ENCODE measurements around the gene PLPPR1. TPM values are rescaled to one million over a fixed set of nuclear protein-coding genes. Genes with fewer than 3 reads are reported as not detected.

Gene PLPPR1
- total and polyA plus RNA-seq, 2 of the 13 experiments (the other 11 are each of a cell fraction or from before 2014, with no cell fraction given), result 16.0 to 84.7 TPM

DNA sequence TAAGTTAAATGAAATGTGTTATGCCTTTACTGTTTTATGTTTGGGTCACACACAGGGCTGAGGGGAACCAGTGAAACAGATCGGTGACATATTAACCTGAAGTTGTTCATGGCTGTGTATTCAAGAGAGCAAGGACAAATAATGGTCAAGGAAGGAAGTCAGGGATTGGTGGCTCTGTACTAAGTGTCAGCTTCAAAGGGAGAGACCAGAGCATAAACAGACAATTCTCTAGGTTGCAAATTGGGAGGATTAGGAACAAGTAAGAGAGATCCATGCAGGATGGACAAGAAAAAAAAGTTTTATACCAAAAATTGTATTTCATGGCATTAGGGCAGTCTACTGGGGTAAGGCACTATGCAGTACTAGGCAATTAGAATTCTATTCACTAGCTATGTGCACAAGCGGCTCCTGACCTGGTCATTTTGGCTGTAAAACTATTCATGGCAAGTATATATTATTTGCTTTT lies 156.3 kb downstream of the PLPPR1 start (continued):
- TF ChIP-seq ZHX1 (CRISPR knock-in tag; IDR thresholded peaks at IDR 0.05; ENCODE audit: low read depth) (no peak), TP53 (CRISPR knock-in tag; conservative IDR thresholded peaks at IDR 0.05) (no peak), HDAC1 (CRISPR knock-in tag; IDR thresholded peaks at IDR 0.05) (peak; percentile 54; the same call in 1 of the 2 replicates), HNRNPUL1 (IDR thresholded peaks at IDR 0.05; ENCODE audit: low read depth, low read length) (0 out of 2 replicates have a peak, but pooled peaks have one; percentile 59), GATA4 (IDR thresholded peaks at IDR 0.05; ENCODE audit: borderline replicate concordance, low read depth) (no peak), RFX1 (IDR thresholded peaks at IDR 0.05) (no peak), MTERF4 (CRISPR knock-in tag; IDR thresholded peaks at IDR 0.05) (no peak), FOXP4 (CRISPR knock-in tag; IDR thresholded peaks at IDR 0.05) (peak; percentile 70), ASH2L (IDR thresholded peaks at IDR 0.05; ENCODE audit: insufficient read length, low read depth, low read length) (peak; percentile 69), FOXP1 (IDR thresholded peaks at IDR 0.05) (no peak), FOXP1 (CRISPR knock-in tag; IDR thresholded peaks at IDR 0.05) (peak; percentile 78), NCOA2 (CRISPR knock-in tag; IDR thresholded peaks at IDR 0.05) (peak; percentile 53), GTF3A (CRISPR knock-in tag; conservative IDR thresholded peaks at IDR 0.05) (no peak), GABPA (IDR thresholded peaks at IDR 0.05; ENCODE audit: low read depth, low read length) (no peak), GABPA (CRISPR knock-in tag; IDR thresholded peaks at IDR 0.05; ENCODE audit: low read depth) (0 out of 2 replicates have a peak, but pooled peaks have one; percentile 16), ZFP36L2 (CRISPR knock-in tag; IDR thresholded peaks at IDR 0.05) (no peak), RFX3 (CRISPR knock-in tag; IDR thresholded peaks at IDR 0.05) (no peak), ZFP82 (CRISPR knock-in tag; IDR thresholded peaks at IDR 0.05; ENCODE audit: borderline replicate concordance) (no peak), MXI1 (IDR thresholded peaks at IDR 0.05; ENCODE audit: borderline replicate concordance, low read depth, low read length) (no peak), SALL2 (CRISPR knock-in tag; IDR thresholded peaks at IDR 0.05) (no peak), ZNF143 (CRISPR knock-in tag; IDR thresholded peaks at IDR 0.05) (no peak), THRA (CRISPR knock-in tag; IDR thresholded peaks at IDR 0.05; ENCODE audit: borderline replicate concordance) (no peak), ZNF629 (CRISPR knock-in tag; conservative IDR thresholded peaks at IDR 0.05) (no peak), ZFYVE20 (CRISPR knock-in tag; IDR thresholded peaks at IDR 0.05; ENCODE audit: borderline replicate concordance, low read depth) (no peak), RBFOX2 (IDR thresholded peaks at IDR 0.05; ENCODE audit: low read depth, low read length) (peak; percentile 53; the same call in 1 of the 2 replicates), CAMTA2 (CRISPR knock-in tag; IDR thresholded peaks at IDR 0.05; ENCODE audit: borderline replicate concordance) (no peak), TCF7 (IDR thresholded peaks at IDR 0.05; ENCODE audit: low read depth) (peak; percentile 89)
